ENCODE results near the gene TAPT1. TPM values are rescaled to one million over a fixed set of nuclear protein-coding genes. Genes with fewer than 3 reads are reported as not detected.
"Not testable (repeated sequence)": the region's sequence is repeated elsewhere in the genome, so short reads cannot be mapped to it uniquely, and the experiment has no call there.

TAPT1 gene, protein sequence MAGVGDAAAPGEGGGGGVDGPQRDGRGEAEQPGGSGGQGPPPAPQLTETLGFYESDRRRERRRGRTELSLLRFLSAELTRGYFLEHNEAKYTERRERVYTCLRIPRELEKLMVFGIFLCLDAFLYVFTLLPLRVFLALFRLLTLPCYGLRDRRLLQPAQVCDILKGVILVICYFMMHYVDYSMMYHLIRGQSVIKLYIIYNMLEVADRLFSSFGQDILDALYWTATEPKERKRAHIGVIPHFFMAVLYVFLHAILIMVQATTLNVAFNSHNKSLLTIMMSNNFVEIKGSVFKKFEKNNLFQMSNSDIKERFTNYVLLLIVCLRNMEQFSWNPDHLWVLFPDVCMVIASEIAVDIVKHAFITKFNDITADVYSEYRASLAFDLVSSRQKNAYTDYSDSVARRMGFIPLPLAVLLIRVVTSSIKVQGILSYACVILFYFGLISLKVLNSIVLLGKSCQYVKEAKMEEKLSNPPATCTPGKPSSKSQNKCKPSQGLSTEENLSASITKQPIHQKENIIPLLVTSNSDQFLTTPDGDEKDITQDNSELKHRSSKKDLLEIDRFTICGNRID
- total RNA-seq (2014; rRNA removed; shearing (Covaris generic)), result 11.3 and 17.4 TPM in 2 replicates

DNA sequence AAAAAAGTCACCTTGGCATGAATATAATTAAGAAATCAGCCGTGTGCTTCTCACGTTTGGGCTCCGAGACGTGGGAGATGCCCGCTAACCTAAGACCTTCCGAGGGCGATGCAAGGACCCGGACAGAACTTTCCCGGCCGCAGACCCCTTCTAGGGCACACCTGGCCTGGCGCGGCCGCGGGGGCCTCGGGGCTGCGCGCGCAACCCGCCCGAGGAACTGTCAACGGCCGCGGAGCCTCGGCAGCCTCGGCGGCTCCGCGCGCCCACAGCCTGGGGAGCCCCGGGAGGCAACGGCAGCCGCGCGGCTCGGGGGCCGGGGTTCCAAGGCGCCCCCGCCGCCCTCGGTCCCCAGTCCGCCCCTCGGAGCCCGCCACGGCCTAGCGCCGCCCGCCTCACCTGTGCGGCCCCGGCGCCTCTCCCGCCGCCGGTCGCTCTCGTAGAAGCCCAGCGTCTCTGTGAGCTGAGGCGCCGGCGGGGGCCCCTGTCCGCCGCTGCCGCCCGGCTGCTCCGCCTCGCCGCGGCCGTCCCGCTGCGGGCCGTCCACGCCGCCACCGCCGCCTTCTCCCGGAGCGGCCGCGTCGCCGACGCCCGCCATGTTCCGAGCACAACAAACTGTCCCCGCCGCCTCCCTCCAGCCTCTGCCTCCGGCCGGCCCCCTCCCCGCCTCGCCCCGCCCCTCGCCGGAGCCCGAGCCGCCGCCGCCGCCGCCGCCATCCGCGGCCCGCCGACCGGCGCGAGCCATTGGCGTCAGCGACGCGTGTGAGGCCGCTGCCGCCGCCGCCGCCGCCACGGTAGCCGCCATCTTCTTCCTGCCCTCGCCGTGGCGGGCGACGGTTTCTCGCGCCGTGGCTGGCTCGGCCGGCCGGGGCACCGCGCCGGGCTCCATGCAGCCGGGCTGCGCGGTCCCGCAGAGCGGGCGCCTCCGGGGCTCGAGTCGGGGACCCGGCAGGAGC, at the start of gene TAPT1:
Gene TAPT1, minus strand, starts transcription at position 609 of the 953 bp plus-strand sequence. Its CDS starts 14 bp downstream, at position 595.
- Histone ChIP-seq H3K36me3 (no peaks in the 10 kb centered on the region), H3K9me3 (replicated peaks) (no peaks in the 10 kb centered on the region), H3K27ac (peak within 1 kb of the TSS; percentile 58; the same call in 1 of the 2 replicates), H3K4me3 (peak within 1 kb of the TSS; percentile 95), H3K27me3 (0 out of 2 replicates have a peak, but pooled peaks cover 3% of the 10 kb centered on the region), H3K4me1 (peaks cover 7% of the 10 kb centered on the region; the same call in 1 of the 2 replicates)
- peak; percentile 65 to 70 for DNase-seq

DNA sequence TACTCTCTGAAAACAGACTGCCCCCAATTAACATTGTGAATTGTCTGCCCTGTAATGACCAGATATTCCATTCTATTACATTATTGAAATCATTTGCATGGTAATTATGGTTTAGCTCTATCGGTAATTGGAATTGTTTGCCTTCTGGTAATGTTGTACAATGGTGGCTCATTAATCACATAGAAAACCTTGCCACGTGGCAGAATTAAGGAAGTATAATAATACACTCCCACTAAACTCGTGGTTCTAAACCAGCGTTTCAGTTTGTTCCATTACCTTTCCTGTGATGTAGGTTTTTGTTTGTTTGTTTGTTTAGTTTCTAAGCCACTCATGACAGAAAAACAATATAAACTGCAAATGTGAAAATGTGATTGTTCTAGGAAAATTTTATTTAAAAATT, 45.1 kb upstream of the TAPT1 start:
- H3K9me3 ChIP-seq (replicated peaks), result peaks cover 1% of the 10 kb centered on the region; the same call in 1 of the 2 replicates
- no peak for DNase-seq
- H3K27me3 ChIP-seq, result no peaks in the 10 kb centered on the region
- H3K4me1 ChIP-seq, result peaks cover 4% of the 10 kb centered on the region
- no peak overlapping the region for H3K4me3 ChIP-seq
- H3K36me3 ChIP-seq, result no peaks in the 10 kb centered on the region
- H3K27ac ChIP-seq, result no peak overlapping the region

DNA sequence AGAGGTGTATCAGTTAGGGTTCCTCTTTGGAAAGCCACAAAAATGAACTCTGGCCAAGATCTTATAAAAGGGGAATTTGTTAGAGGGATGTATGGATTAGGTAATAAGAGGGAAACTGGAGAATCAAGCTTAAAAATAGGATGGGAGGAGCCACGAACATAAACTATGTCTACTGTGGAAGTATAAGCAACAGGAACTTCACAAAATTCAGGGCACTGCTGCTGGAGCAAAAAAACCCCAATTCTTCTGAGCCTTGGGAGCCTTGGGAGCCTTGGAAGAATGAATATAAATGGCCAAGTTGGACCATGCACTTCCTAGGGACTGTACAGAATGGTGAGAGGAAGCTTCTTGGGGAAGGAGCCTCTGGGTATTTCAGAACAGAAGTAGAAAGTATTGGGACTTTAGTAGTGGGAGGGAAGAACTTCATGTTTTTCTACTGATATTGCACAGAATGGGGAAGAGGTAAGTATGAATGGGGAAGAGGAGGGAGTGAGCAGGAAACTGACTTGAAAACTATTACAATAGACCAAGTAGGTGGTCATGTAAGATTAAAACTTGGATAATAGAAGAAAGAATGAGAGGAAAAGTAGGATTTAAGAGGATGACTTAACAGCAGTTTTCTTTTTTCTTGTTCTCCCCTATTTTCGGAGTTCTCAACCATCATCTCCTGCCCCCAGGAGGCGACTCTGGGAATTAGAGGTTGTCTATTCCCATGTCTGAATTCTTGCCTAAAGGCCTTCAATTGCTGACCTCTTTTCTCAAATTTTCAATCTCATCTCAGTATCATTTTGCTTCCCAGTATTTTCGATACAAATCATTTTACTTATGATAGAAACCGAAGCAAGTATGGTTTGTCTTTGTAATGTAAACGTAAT, 44.4 kb upstream of the TAPT1 start:
- no peak overlapping the region for H3K27ac ChIP-seq
- peak in 1 of 2 experiments; percentile 29 for DNase-seq
- H3K4me3 ChIP-seq, result no peak overlapping the region
- H3K36me3 ChIP-seq, result no peaks in the 10 kb centered on the region
- peaks cover 4% of the 10 kb centered on the region for H3K4me1 ChIP-seq
- no peaks in the 10 kb centered on the region for H3K27me3 ChIP-seq
- no peaks in the 10 kb centered on the region for H3K9me3 ChIP-seq (replicated peaks)

DNA sequence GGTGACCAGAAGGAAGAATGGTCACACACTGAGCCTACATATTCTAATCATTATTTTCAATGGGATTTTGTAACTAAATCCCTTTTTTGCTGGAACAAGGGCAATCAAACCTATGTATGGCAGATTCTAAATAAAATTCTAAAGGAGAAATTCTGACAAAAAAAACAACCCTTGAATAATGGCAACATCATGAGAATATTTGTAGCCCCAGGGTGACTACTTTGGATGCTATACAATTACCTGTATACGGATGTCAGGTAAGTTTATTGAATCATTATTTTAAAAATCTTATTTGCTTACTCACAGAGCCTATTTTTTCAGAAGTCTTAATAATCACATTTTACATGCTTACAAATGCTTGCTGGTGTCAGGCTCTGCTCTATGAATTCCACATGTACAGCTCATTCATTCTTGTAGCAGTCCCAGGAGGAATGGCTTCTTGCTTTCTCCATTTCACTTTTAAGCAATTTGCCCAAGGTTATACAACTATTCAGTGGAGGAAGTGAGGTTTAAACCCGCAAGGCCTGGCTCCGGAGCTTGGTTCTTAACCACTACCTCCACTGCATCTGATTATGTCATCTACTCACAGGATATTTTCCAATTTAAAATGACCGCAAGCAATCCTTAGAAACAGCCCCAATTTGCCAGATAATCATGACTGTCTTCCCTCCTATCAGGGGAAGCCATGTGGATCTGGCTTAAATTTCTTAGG, 43.6 kb upstream of the TAPT1 start:
- H3K36me3 ChIP-seq; H3K4me3 ChIP-seq; H3K27me3 ChIP-seq; H3K4me1 ChIP-seq; H3K27ac ChIP-seq; H3K9me3 ChIP-seq (replicated peaks): not testable (repeated sequence)
- DNase-seq, result peak; percentile 22 to 53

DNA sequence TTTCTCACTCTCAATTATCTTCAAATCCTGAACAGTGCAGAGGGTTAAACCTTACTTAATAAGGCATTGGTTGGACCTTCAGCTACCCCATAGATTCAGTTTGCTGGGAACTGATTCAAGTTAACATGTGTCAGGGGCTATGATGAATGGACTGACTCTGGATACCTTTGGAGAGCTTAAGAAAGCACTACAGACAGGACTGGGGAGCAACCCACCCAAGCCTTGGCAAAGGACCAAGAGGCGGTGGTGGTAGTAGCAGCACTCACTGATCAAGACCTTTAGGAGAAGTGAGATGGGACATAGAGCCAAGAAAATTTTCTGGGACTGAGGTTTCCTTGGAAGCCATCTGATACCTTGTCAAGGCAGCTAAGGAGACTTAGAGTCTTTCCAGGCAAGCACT, 43.0 kb upstream of the TAPT1 start:
- H3K9me3 ChIP-seq (replicated peaks), result no peaks in the 10 kb centered on the region
- no peak overlapping the region for H3K27ac ChIP-seq
- no peaks in the 10 kb centered on the region for H3K27me3 ChIP-seq
- H3K36me3 ChIP-seq, result no peaks in the 10 kb centered on the region
- H3K4me1 ChIP-seq, result peaks cover 4% of the 10 kb centered on the region
- no peak overlapping the region for H3K4me3 ChIP-seq
- DNase-seq, result no peak

DNA sequence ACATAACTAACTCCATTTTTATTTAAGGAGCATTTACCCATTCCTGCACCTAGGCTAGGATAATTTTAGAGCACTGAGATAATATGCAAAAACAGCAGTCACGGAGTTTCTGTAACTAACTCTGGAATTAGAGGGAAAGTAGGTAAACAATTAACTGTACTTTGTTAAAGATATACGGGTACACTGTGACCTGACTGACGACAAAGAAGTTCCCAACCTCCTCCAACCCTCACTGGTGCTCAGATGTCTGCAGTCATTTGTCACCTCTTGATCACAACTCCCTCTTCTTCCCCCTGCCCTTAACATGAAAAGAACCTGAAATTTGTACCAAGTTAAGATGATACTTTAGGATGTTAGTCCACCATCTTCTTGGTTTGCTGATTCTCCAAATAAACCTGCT, 42.0 kb upstream of the TAPT1 start:
- peaks cover 4% of the 10 kb centered on the region for H3K4me1 ChIP-seq
- no peaks in the 10 kb centered on the region for H3K36me3 ChIP-seq
- H3K27me3 ChIP-seq, result peaks cover 7% of the 10 kb centered on the region; the same call in 1 of the 2 replicates
- H3K4me3 ChIP-seq, result no peak overlapping the region
- H3K27ac ChIP-seq, result no peak overlapping the region
- H3K9me3 ChIP-seq (replicated peaks), result no peaks in the 10 kb centered on the region
- no peak for DNase-seq

DNA sequence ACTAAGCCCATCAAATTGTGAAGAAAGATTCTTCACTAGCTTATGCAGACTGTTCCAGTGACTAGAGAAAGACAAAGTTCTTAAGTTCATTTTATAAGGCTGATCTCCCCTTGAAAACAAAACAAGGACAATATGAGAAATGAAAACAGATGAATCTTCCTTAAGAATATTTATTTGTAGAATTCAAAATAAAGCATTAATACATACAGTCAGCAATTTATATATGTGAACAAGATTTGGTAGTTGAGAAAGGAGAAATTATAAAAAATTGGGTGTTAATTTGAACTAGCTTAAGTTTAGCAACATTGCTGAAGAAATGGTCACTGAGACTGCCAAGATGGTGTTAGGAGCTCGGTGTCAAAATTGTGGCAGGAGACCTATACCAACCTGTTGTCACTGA, 41.4 kb upstream of the TAPT1 start:
- no peaks in the 10 kb centered on the region for H3K9me3 ChIP-seq (replicated peaks)
- no peak for DNase-seq
- peaks cover 4% of the 10 kb centered on the region for H3K4me1 ChIP-seq
- no peak overlapping the region for H3K4me3 ChIP-seq
- peaks cover 7% of the 10 kb centered on the region; the same call in 1 of the 2 replicates for H3K27me3 ChIP-seq
- no peak overlapping the region for H3K27ac ChIP-seq
- H3K36me3 ChIP-seq, result no peaks in the 10 kb centered on the region

DNA sequence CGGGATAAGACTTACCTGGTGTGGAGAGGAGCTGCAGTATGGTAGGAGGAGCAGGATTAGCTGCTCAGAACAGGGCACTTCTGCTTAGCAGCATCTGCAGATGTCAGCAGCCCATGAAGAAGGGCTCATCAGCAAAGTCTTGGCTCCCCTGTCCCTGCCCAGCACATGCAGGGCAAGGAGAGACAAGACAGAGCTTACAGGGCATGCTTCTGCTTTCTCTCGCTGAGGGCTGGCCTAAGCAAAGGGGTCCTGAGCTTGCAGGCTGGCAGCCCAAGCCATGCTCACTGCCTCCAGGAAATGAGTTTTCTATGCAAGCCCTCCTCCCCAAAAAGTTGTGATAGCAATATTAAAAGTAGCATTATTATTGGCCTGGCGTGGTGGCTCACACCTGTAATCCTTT, 39.5 kb upstream of the TAPT1 start:
- no peak for DNase-seq
- H3K36me3 ChIP-seq, result no peaks in the 10 kb centered on the region
- H3K4me3 ChIP-seq, result no peak overlapping the region

DNA sequence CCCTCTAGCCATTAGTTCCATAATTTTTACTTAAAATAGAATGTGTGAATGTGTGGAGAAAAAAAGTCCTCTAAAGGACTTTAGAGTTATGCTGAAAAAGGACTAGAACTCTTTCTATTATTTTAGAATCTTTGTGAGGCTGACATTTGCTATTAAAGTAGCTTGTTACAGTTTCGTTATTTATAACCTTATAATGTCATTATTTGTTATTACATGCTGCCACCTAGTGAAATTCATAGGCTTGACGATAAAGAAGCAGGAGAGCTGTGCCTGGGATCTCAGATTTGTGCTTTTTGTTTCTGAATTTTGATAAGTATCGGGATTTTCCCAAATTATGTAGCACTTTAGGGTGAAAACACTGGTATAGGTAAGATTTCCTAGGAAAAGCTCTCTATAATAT, 38.5 kb upstream of the TAPT1 start:
- no peaks in the 10 kb centered on the region for H3K36me3 ChIP-seq
- no peak overlapping the region for H3K4me3 ChIP-seq
- peaks cover 4% of the 10 kb centered on the region for H3K4me1 ChIP-seq
- H3K27ac ChIP-seq, result no peak overlapping the region
- peak in 1 of 2 experiments; percentile 62 for DNase-seq
- no peaks in the 10 kb centered on the region for H3K9me3 ChIP-seq (replicated peaks)
- H3K27me3 ChIP-seq, result peaks cover 7% of the 10 kb centered on the region; the same call in 1 of the 2 replicates

More for the DNA sequence above, 39.5 kb upstream of the TAPT1 start:
- peaks cover 4% of the 10 kb centered on the region for H3K4me1 ChIP-seq
- no peaks in the 10 kb centered on the region for H3K9me3 ChIP-seq (replicated peaks)
- H3K27me3 ChIP-seq, result peaks cover 7% of the 10 kb centered on the region; the same call in 1 of the 2 replicates
- no peak overlapping the region for H3K27ac ChIP-seq

DNA sequence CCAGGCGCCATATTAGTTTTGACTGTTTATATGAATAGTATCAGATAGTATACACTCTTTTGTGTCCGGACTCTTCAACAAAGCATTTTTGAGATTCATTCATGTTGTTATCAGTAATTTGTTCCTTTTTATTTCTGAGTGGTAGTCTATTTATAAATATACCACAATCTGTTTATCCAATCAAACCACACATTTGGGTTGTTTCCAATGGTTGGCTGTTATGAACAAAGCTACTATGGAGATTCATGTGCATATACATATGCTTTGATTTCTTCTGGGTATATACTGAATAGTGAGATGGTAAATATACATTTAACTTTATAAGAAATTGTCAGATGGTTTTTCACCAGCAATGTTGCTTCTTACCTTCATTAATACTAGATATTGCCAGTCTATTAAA, 36.8 kb upstream of the TAPT1 start:
- Histone ChIP-seq H3K27ac (no peak overlapping the region), H3K9me3 (replicated peaks) (no peaks in the 10 kb centered on the region), H3K27me3 (peaks cover 7% of the 10 kb centered on the region; the same call in 1 of the 2 replicates), H3K36me3 (no peaks in the 10 kb centered on the region), H3K4me3 (no peak overlapping the region), H3K4me1 (no peaks in the 10 kb centered on the region)
- no peak for DNase-seq

DNA sequence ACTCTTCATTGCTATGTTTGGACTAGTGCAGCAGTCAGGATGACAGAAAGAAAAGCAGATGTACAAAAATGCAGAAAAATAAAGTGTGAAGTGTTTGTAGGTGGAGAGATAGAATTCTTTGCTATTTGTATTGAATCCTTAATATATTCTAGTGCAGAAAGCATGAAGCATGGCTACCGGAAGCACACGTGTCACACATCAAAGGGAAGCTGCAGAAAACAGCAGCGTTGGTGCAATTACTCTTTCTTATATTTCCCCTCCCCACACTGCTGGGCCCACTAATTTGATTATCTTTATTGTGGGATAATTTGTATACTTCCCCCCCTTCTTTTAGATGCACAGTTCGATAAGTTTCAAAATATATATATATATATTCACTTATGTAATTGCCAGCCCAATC, 35.9 kb upstream of the TAPT1 start:
- no peaks in the 10 kb centered on the region for H3K4me1 ChIP-seq
- no peak overlapping the region for H3K4me3 ChIP-seq
- no peak for DNase-seq
- H3K27me3 ChIP-seq, result peaks cover 12% of the 10 kb centered on the region; the same call in 1 of the 2 replicates
- H3K27ac ChIP-seq, result no peak overlapping the region
- no peaks in the 10 kb centered on the region for H3K36me3 ChIP-seq
- H3K9me3 ChIP-seq (replicated peaks), result no peaks in the 10 kb centered on the region

DNA sequence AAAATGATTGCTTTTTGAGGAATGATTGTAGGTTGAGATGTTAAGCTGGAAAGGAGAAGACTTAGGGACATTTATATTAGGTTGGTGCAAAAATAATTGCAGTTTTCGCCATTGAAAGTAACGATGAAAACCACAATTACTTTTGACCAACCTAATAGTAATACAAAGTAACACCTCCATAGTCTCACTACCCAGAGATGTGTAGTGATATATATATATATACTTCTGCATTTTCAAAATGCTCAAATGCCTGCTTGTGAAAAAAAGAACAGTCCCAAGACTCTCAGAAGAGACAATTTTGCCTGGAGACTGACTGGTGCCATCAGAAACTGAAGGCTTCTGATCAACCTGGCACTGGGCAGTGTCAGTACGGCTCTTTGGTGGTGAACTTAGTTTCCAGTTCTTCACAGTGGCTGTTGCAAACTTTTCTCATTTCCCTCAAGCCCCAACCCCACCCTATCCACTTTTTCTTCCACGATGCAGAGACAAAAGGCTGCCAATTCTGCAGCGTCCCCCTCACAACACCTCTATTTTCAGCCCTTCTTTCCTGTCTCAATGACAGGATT, 35.1 kb upstream of the TAPT1 start:
- Histone ChIP-seq H3K9me3 (replicated peaks) (no peaks in the 10 kb centered on the region), H3K27ac (no peak overlapping the region), H3K36me3 (no peaks in the 10 kb centered on the region), H3K4me1 (no peaks in the 10 kb centered on the region), H3K4me3 (no peak overlapping the region), H3K27me3 (peaks cover 12% of the 10 kb centered on the region; the same call in 1 of the 2 replicates)
- no peak for DNase-seq

DNA sequence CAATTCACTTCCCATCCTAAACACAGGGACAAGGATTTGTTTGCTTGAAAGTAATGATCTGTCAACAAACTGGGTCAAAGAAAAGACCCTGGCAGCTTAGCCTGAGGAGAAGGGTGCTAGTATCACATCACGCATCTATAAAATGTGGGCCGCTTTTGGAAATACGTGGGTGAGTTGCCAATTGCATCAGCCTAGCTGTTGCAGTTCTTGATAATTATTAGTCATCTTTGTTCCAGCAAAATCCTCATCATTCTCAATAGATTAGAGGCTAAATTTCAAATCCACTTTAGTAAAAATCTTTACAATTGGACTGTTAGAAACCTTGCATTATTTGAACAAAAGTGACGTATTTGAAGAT, 33.6 kb upstream of the TAPT1 start:
- H3K27me3 ChIP-seq, result peaks cover 12% of the 10 kb centered on the region; the same call in 1 of the 2 replicates
- H3K4me3 ChIP-seq, result no peak overlapping the region
- no peak overlapping the region for H3K27ac ChIP-seq
- H3K9me3 ChIP-seq (replicated peaks), result no peaks in the 10 kb centered on the region
- no peaks in the 10 kb centered on the region for H3K36me3 ChIP-seq
- H3K4me1 ChIP-seq, result no peaks in the 10 kb centered on the region
- no peak for DNase-seq
